ENCODE data around the gene NSMCE1. TPM values are rescaled to one million over a fixed set of nuclear protein-coding genes. Genes with fewer than 3 reads are reported as not detected.
"Not testable (repeated sequence)": the region's sequence is repeated elsewhere in the genome, so short reads cannot be mapped to it uniquely, and the experiment has no call there.

The NSMCE1 gene
- total RNA-seq, 1 experiment from 2014 or later, result 16.1 TPM

DNA sequence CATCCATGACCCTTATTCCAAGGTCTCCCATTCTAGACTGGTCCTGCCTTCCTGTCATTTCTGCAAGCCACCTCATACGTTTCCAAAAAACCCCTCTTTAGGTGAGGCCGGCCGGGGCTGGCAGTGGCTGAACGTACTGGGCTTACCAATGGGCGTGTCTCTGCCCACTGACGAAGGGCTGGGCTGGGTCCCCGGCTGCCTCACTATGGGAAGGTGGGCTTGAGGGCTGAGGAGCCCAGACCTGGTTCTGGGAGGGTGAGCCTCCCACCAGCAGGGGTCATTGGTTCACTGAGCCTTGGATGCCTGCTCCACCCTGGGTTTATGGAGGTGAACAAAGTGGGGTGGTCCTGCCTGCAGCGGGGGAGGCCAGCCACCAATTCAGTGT lies 45.4 kb downstream of the NSMCE1 start:
- DNase-seq (ENCODE audit: low spot score), result no peak
- in situ Hi-C loops (cut with HindIII; ENCODE audit: low sequenced_read_pairs), result no loop called here

DNA sequence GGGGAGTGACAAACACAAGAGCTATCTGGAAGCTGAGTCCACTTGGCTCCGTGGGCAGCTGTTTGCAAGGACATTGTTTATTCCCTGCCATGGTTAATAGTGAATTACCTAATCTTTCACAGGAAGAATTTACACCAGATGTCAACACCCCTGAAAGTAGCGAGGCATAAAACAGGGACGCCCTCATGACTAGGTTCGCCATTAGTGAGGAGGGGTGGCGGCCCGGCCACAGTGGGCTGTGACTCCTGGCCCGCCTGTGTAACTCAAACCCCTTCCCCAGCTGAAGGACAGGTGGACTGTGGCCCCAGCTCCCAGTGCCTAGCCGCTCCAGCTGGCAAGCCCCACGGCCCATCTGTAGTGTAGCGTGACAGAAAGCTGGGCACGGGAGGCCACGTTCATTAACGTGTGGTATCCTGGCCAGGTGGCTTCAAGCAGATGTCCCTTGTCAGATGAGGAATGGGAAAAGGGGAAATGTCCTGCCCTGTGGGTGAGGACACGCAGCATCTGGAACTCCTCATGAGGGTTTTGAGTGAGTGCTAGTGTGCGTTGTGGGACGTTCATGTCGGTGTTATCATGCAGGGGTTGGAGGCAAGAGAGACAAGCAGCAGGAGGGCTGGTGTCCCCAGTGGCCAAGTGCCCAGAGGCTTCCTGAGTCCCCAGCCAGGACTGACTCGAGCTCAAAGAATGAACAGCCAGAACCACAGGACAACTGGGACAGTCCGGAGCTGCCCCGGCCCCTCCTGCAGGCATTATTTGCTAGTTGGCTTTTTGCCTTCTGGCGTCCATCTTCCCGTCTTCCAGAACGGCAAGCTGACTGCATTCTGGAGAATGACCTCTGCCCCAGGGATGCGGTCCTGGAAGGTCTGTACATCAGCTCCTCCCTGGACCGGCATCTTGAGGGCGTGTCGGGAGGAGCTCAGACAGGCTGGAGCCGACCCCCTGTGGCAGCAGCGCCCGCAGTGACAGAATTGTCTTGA lies 46.0 kb downstream of the NSMCE1 start:
- peak; percentile 46 for DNase-seq (ENCODE audit: low spot score)
- in situ Hi-C loops (cut with HindIII; ENCODE audit: low sequenced_read_pairs), result no loop called here

DNA sequence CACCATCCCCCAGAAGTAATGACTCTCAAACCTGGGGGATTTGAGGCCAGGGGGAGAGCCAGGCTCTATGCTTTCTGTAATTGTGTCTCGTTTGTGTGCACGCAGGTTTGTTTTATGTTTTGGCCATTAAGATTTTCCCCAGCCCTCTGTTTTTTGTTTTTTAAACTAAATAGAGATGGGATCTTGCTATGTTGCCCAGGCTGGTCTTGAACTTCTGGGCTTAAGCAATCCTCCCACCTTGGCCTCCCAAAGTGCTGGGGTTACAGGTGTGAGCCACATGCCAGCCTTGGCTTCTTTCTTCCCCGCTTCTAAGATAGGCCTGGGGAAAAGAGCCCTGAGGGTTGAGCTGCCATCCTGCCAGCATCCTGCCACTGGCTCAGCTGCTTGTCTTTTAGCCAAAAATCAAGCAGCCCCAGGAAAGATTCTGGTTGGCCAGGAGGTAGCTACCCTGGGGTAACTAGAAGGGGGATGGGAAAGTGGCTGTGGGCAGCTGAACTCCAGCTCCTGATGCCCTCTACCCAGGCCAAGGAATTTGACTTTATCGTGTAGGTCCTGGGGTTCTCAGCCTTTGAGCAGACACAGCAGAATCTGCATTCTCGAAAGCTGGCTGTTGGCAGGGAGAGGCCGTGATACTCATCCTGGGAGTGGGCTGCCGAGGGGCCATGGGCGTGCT lies 46.9 kb downstream of the NSMCE1 start:
- no peak for DNase-seq (ENCODE audit: low spot score)
- in situ Hi-C loops (cut with HindIII; ENCODE audit: low sequenced_read_pairs), result no loop called here

DNA sequence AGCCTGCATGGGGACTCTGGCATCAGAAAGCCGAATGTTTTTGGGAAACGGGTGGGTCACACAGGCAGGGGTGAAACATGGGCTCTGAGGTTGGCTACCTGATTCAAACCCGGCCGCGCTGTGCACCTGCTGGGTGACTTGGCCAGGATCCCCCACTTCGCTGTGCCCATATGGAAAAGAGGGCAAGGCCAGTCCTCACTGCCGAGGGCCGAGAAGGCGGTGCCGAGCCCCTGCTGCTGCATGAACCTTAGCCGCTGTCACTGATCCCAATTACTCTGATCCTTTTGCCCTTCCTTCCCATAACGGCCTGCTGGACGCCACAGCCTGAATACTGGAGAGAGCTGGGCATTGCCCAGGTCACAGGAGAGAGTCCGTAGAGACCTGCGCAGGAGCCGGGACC lies 47.6 kb downstream of the NSMCE1 start:
- in situ Hi-C loops (cut with HindIII; ENCODE audit: low sequenced_read_pairs), result no loop called here
- DNase-seq (ENCODE audit: low spot score), result peak; percentile 71

DNA sequence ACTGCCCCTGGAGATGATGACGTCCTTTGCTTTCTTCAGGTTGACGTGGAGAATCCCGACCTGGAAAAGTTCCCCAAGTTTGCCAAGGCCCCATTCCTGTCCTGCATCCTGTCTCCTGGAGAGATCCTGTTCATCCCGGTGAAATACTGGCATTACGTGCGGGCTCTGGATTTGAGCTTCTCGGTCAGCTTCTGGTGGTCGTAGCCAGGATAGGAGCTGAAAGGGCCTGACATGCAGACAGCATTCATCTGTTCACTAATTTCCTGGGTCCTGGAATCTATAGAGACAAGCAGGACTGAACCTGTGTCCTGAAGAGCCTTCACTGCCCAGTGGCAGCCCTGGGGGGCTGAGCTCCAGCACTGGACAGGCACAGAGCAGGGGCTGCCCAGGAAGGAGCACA lies 48.0 kb downstream of the NSMCE1 start:
- in situ Hi-C loops (cut with HindIII; ENCODE audit: low sequenced_read_pairs), result no loop called here
- no peak for DNase-seq (ENCODE audit: low spot score)

DNA sequence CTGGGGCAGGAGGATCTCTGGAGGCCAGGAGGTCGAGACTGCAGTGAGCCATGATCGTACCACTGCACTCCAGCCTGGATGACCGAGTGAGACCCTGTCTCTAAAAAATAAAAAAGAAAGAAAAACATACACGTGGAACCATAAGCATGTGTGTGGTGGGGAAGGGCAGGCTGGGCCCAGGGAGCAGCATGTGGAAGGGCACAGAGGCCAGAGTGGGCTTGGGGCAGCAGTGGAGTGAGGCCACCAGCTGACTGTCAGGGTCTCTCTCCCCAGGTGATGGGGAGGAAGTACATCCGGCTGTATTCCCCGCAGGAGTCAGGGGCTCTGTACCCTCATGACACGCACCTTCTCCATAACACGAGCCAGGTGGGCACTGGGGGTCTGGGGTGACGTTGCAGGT lies 48.5 kb downstream of the NSMCE1 start:
- in situ Hi-C loops (cut with HindIII; ENCODE audit: low sequenced_read_pairs), result no loop called here
- DNase-seq (ENCODE audit: low spot score), result no peak

DNA sequence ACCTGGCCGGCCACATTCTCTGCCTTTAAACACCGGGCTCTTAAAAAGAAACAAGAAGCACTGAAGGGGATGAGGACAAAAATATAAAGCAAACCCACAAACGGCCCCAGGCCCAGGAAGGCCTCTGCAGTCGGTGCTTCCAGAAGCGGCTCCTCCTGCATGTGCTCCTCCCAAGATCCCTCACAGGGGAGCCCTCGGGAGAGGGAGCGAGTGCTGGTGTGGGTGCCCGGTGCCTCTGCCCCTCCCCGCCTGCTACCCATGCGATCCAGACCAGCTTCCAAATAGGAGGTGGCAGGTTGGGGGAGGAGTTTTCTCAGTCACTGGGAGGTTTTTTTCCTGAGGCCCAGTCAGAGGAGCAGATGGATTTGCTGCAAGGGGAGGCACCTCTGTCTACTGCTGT lies 49.4 kb downstream of the NSMCE1 start:
- in situ Hi-C loops (cut with HindIII; ENCODE audit: low sequenced_read_pairs), result no loop called here

DNA sequence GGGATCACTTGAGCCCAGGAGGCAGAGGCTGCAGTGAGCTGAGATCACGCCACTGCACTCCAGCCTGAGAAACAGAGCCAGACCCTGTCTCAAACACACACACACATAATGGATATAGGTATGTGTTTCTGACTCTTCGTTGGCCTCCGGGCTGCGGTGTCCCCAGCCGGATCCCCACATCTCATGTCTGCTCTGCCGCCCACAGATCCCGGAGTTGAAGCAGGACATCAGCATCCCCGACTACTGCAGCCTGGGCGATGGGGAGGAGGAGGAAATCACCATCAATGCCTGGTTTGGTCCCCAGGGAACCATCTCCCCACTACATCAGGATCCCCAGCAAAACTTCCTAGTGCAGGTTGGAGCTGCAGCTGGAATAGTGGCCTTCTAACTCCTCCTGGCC lies 49.8 kb downstream of the NSMCE1 start:
- no peak for DNase-seq (ENCODE audit: low spot score)
- in situ Hi-C loops (cut with HindIII; ENCODE audit: low sequenced_read_pairs), result no loop called here

More for the DNA sequence above, 49.4 kb downstream of the NSMCE1 start:
- DNase-seq (ENCODE audit: low spot score), result no peak

DNA sequence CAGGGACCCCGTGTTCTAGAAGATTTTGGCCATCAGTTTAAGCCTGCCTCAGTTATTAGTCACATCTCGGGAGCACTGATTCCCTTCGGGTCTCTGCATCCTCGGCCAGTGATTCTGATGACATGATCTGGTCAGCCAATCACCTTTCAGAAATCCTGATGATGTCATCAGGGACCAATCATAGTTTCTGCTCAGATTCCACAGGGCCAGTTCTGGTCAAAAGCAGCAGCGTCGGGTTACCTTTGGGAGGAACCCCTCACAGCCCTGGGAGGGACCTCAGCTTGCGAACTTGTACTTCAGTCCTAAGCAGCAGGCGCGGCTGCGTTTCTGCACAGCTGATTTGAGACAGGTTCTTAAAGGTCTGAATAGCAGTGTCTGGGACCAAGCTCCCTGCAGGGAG lies 51.3 kb downstream of the NSMCE1 start:
- DNase-seq (ENCODE audit: low spot score), result peak; percentile 98
- in situ Hi-C loops (cut with HindIII; ENCODE audit: low sequenced_read_pairs), result no loop called here

DNA sequence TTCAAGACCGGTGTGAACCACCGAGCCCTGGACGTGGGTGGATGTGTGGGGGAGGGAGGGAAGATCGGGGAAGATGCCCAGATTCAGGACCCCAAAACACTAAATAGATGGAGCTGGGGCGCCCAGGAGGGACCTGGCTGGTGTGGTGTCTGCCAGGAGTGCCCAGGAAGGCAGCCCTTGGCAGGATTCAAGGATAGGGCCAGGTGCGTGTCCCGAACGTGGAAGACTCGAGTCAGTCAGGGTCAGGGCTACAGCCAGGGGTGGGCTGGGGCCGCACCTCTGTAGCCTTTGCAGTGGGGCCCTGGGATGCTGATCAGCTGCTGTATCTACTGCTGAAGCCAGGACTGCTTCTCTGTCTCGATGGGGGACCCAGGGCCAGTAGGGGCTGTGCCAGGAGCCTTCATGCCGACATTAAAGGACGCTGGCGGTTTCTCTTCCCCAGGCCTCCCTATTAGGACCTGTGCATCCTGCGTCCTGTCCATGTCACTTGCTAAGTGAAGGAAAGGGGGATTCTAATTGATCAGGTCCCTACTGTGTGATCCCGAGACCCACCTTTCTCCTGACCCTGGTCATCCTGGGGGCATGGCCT lies 52.2 kb downstream of the NSMCE1 start:
- DNase-seq (ENCODE audit: low spot score), result no peak
- in situ Hi-C loops (cut with HindIII; ENCODE audit: low sequenced_read_pairs), result no loop called here

DNA sequence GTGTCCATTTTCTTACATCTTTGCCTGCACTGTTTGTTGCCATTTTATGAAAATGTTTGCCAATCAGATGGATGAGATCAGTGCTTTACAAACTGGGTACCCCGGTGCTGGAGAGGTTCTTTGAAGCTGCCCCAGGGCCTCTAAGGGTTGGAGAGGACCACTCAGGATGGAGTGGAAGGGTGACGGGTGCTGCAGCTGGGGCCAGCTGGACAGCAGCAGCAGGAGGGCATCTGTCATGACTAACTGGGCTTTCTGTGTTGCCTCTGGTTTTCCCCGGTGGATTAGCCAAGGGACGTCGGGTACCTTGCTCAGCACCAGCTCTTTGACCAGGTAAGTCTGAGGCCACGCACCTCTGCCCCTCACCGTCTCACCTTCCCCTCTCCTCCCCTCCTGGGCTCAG lies 52.9 kb downstream of the NSMCE1 start:
- no peak for DNase-seq (ENCODE audit: low spot score)
- in situ Hi-C loops (cut with HindIII; ENCODE audit: low sequenced_read_pairs), result no loop called here

DNA sequence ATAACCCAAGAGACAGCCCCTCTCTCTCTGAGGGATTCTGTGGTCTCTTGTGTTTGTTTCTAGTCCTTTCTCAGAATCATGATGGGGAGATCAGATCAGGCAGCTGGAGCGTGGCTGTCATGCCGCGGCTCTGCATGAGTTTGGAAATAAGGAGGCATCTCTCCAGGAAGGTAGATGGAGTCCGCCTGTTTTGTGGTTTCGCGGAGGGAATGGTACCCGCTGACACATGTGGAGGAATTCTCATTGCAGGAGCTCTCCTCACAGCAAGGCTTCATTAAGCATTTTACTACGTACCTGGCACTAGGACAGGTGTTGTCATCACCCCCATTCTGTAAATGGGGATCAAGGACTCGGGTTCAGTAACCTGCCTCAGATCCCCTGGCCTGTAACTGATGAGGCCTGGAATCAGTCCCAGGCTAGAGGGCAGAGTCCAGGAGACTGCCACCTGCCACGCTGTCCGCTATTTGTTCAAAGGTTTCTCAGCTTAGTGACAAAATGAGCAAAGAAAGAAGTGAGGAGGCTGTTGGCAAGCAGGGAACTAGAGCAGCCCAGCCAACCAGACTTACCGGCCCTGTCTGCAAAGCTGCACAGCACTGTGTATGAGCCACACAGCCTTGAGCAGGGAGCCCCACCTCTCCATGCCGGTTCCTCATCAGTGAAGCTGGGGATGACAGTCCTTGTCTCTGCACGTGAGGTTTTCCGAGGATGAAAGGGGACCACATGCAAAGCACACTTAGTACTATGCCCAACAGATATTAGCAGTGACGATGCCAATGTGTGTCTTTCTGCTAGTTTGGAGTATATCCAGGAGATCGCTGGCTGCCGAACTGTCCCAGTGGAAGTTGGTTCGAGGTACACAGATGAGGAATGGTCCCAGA lies 54.2 kb downstream of the NSMCE1 start:
- in situ Hi-C loops (cut with HindIII; ENCODE audit: low sequenced_read_pairs), result no loop called here
- DNase-seq (ENCODE audit: low spot score), result peak; percentile 92

DNA sequence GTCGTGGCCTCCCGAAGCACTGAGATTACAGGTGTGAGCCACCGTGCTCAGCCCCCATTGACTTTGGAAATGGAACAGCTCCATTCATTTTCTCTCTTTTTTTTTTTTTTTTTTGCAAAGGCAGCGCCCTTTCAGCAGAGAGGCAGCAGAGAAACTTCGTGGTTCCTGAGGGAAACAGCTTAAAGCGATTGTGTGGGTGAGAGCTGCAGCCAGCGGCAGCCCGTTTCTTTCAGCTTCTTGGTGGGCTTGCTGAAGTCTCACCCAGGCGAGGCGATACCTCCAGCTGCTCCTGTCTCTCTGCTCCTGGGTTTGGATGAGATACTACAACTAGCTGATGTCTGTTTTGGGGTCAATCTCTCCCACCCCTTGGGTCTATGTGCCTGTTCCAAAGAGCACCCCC lies 57.5 kb downstream of the NSMCE1 start:
- no peak for DNase-seq (ENCODE audit: low spot score)

DNA sequence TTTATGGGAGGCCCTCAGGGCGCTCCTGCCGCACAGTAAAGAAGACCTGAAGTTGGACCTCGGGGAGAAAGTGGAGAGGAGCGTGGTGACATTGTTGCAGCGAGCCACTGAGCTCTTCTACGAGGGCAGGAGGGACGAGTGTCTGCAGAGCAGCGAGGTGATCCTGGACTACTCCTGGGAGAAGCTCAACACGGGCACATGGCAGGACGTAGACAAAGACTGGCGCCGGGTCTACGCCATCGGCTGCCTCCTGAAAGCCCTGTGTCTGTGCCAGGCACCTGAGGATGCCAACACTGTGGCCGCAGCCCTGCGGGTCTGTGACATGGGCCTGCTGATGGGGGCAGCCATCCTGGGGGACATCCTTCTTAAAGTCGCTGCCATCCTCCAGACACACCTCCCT lies 58.4 kb downstream of the NSMCE1 start:
- no peak for DNase-seq (ENCODE audit: low spot score)
- in situ Hi-C loops (cut with HindIII; ENCODE audit: low sequenced_read_pairs), result no loop called here

More for the DNA sequence above, 57.5 kb downstream of the NSMCE1 start:
- in situ Hi-C loops (cut with HindIII; ENCODE audit: low sequenced_read_pairs), result no loop called here

DNA sequence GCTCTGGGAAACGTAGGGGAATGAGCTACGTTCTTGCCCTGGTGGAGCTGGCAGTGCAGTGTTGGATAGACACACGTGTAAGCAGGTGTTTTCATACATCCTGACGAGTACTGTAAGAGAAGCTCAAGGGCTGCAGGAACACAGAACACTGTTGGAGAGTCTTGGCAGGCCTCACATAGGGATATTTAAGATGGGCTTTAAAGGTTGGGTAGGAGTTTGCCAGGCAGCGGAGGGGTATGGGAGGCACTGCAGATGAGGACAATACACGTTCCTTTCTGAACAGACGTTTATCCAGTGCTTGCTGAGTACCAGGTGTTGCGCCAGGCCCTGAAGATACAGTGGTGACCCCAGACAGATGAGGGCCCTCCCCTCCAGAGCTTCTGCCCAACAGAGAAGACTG lies 59.0 kb downstream of the NSMCE1 start:
- DNase-seq (ENCODE audit: low spot score), result no peak
- in situ Hi-C loops (cut with HindIII; ENCODE audit: low sequenced_read_pairs), result no loop called here

DNA sequence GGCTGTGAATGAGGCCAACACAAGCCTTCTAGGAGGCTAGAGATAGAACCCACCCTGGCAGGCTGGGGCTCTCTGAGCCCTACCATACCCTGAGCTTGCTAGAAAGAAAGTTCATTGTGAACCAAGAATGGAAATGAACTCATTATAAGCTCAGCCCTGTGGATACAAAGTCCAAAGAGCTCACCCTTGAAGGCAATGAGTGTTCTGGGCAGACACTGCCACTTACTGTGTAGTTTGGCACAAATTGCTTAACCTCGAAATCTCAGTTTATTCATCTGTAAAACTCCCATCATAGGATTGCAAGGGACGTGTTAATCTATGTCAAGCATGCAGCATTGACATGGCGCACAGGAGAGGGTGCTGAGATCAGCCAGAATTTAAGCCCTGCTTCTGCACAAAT lies 59.8 kb downstream of the NSMCE1 start:
- no peak for DNase-seq (ENCODE audit: low spot score)
- in situ Hi-C loops (cut with HindIII; ENCODE audit: low sequenced_read_pairs), result no loop called here

DNA sequence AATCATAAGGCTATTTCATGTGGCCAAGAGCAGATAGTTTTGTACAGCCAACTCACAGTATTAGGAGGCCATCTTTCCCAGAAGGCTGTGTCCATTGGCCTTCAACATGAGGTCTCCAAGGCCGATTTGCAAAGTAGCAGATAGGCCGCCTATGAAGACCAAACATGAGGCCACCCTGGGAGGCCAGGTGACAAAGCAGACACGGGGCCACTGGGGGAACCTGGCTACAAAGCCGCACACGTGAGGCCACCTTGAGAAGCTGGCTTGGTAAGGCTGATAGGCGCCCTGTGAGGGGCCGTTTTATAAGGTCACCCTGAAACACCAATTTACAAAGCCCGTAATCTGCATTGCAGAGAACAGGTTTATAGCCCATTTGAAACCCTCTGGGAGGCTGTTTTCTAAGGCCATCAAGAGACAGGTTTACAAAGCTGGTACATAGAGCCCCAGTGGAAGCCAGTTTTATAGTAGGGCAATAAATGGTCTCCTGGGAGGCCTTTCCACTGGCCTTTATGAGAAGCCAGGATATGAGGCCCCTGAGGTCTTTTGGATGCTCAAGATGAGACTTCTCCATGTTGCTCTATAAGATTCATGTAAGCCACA lies 60.4 kb downstream of the NSMCE1 start:
- no peak for DNase-seq (ENCODE audit: low spot score)
- in situ Hi-C loops (cut with HindIII; ENCODE audit: low sequenced_read_pairs), result no loop called here

DNA sequence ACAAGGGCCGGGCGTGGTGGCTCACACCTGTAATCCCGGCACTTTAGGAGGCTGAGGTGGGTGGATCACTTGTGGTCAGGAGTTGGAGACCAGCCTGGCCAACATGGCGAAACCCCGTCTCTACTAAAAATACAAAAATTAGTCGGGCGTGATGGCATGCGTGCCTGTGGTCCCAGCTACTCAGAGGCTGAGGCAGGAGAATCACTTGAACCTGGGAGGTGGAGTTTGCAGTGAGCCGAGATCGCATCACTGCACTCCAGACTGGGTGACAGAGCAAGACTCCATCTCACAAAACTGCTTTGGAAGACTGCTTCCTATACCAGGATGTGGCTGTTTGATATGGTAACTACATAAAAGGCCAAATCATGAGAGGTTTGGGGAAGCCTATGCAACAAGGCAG lies 61.5 kb downstream of the NSMCE1 start:
- in situ Hi-C loops (cut with HindIII; ENCODE audit: low sequenced_read_pairs); DNase-seq (ENCODE audit: low spot score): not testable (repeated sequence)

Measured in G401 (cell line).